Activated CD8-positive, alpha-beta memory T cell treated with anti-CD3 and anti-CD28 coated beads, Interleukin-2, amount 50 U/mL, for 1 hour (primary cell): ENCODE measurements around the gene PRMT7.

ENCODE experiments used
- DNase-seq: peaks from one replicate; pipeline ENCODE4 v3.0.0-alpha.2; 2020; ENCODE audit errors: extremely low read depth

Gene PRMT7

GRCh38 chr16:68376590-68376989 is 65.8 kb downstream of the PRMT7 start:
- no peak for DNase-seq

- DNase-seq = no peak
Observed at GRCh38 chr16:68377221-68377620, 66.4 kb downstream of the PRMT7 start.

GRCh38 chr16:68377667-68378393 is 67.0 kb downstream of the PRMT7 start:
- DNase-seq = no peak

GRCh38 chr16:68378436-68379415 is 67.9 kb downstream of the PRMT7 start:
- no peak for DNase-seq

- no peak for DNase-seq
Observed at GRCh38 chr16:68379472-68380347, 68.9 kb downstream of the PRMT7 start.

GRCh38 chr16:68380348-68380670 is 69.5 kb downstream of the PRMT7 start:
- no peak for DNase-seq

GRCh38 chr16:68380676-68381362 is 70.0 kb downstream of the PRMT7 start:
- no peak for DNase-seq

GRCh38 chr16:68381363-68381724 is 70.5 kb downstream of the PRMT7 start:
- no peak for DNase-seq

- DNase-seq = no peak
Observed at GRCh38 chr16:68382296-68382718, 71.5 kb downstream of the PRMT7 start.

- DNase-seq = no peak
Observed at GRCh38 chr16:68383858-68384257, 73.0 kb downstream of the PRMT7 start.

- no peak for DNase-seq
Observed at GRCh38 chr16:68384288-68385161, 73.7 kb downstream of the PRMT7 start.

GRCh38 chr16:68385371-68385770 is 74.6 kb downstream of the PRMT7 start:
- DNase-seq = no peak

GRCh38 chr16:68386628-68387027 is 75.8 kb downstream of the PRMT7 start:
- no peak for DNase-seq

GRCh38 chr16:68387301-68387700 is 76.5 kb downstream of the PRMT7 start:
- DNase-seq = no peak

- no peak for DNase-seq
Observed at GRCh38 chr16:68388124-68388523, 77.3 kb downstream of the PRMT7 start.

GRCh38 chr16:68389006-68389405 is 78.2 kb downstream of the PRMT7 start:
- no peak for DNase-seq

GRCh38 chr16:68389750-68390371 is 79.0 kb downstream of the PRMT7 start:
- DNase-seq = no peak

GRCh38 chr16:68393333-68393732 is 82.5 kb downstream of the PRMT7 start:
- DNase-seq = no peak

GRCh38 chr16:68395167-68395786 is 84.5 kb downstream of the PRMT7 start:
- DNase-seq = no peak

- no peak for DNase-seq
Observed at GRCh38 chr16:68395815-68396214, 85.0 kb downstream of the PRMT7 start.
